ENCODE data around the gene VPS11. TPM values are rescaled to one million over a fixed set of nuclear protein-coding genes. Genes with fewer than 3 reads are reported as not detected.
"Not testable (repeated sequence)": the region's sequence is repeated elsewhere in the genome, so short reads cannot be mapped to it uniquely, and the experiment has no call there.

Gene VPS11
- polyA plus RNA-seq, 3 donors, result 28.6 to 56.6 (median 43.3) TPM

- Histone ChIP-seq H3K36me3 (replicated peaks in 1 of 2; ENCODE audit: control insufficient read depth in 1 of 2, insufficient read depth in 2 of 2, low read length in 2 of 2) (peaks cover under 1 to 11% of the 10 kb centered on the region in 2 donors), H4K20me1 (ENCODE audit: insufficient read depth, low read length) (no peaks in the 10 kb centered on the region), H3K9ac (ENCODE audit: insufficient read depth, low read length, poor library complexity, severe bottlenecking) (peak within 1 kb of the TSS; percentile 59), H3K9me3 (replicated peaks in 1 of 2; ENCODE audit: control insufficient read depth in 1 of 2, insufficient read depth in 1 of 2, low read length in 2 of 2) (no peaks in the 10 kb centered on the region), H3K27me3 (ENCODE audit: control insufficient read depth in 2 of 2, insufficient read depth in 2 of 2, low read length in 2 of 2) (no peaks in the 10 kb centered on the region), H3K27ac (ENCODE audit: low read depth in 1 of 2, low read length in 2 of 2) (peak within 1 kb of the TSS in 1 of 2 donors; percentile 65), H3K79me2 (ENCODE audit: insufficient read depth, low read length) (peaks cover 3% of the 10 kb centered on the region), H3K4me1 (ENCODE audit: control insufficient read depth in 1 of 2, insufficient read depth in 2 of 2, low read length in 2 of 2) (peaks cover 8 to 15% of the 10 kb centered on the region in 2 donors), H3K4me2 (replicated peaks; ENCODE audit: extremely low read depth, low read length, poor library complexity, severe bottlenecking) (peak within 1 kb of the TSS; percentile 99), H3K4me3 (replicated peaks in 1 of 3; ENCODE audit: low read depth in 2 of 3, low read length in 3 of 3) (peak within 1 kb of the TSS; percentile 76 to 97 (median 84)), H2AFZ (ENCODE audit: insufficient read depth, low read depth, low read length, poor library complexity, severe bottlenecking) (peak within 1 kb of the TSS; percentile 100)
- WGBS (ENCODE audit: insufficient coverage), result under 1% methylated on average over 67 of the region's 67 CpGs
- peaks cover 16% of the 10 kb centered on the region for H3K4me1 Mint-ChIP-seq
- no peaks in the 10 kb centered on the region for H3K27me3 Mint-ChIP-seq (ENCODE audit: low read depth in 3 of 3)
- peak within 1 kb of the TSS; percentile 81 to 85 for H3K4me3 Mint-ChIP-seq
- peak; percentile 97 to 98 (median 97) for DNase-seq
- H3K27ac Mint-ChIP-seq, result peak within 1 kb of the TSS in 4 of 7 donors; percentile 15 to 75 (median 44)
- TF ChIP-seq CTCF (IDR thresholded peaks at IDR 0.05), result peak; percentile 88
- intact Hi-C loops (cut with micrococcal nuclease), result loop anchor here (1.0 to 5.0 kb wide), 3 partner anchors 10 to 33 kb away; partner anchors contain the start of genes CENATAC (in 1 of the 2) and HYOU1 (in 1 of the 2)
- peaks cover 11% of the 10 kb centered on the region in 2 donors for H3K36me3 Mint-ChIP-seq
- H3K9me3 Mint-ChIP-seq, result no peaks in the 10 kb centered on the region
Measured at GRCh38 chr11:119030329-119031047, 37.1 kb upstream of the VPS11 start, which contains the start of gene SLC37A4. Gene SLC37A4, minus strand, starts transcription at chr11:119030877.

GRCh38 chr11:119031912-119032280, 35.7 kb upstream of the VPS11 start:
- Mint-ChIP-seq H3K36me3 (peaks cover 5 to 8% of the 10 kb centered on the region in 2 donors), H3K9me3 (no peaks in the 10 kb centered on the region), H3K4me3 (no peak overlapping the region), H3K4me1 (peaks cover 16% of the 10 kb centered on the region), H3K27me3 (ENCODE audit: low read depth in 3 of 3) (peaks cover 0 to 2% (median 0%) of the 10 kb centered on the region in 3 donors), H3K27ac (no peak overlapping the region)
- H3K4me3 ChIP-seq (replicated peaks in 1 of 3; ENCODE audit: low read depth in 2 of 3, low read length in 3 of 3), result no peak overlapping the region
- H3K9ac ChIP-seq (ENCODE audit: insufficient read depth, low read length, poor library complexity, severe bottlenecking), result no peak overlapping the region
- no peaks in the 10 kb centered on the region for H4K20me1 ChIP-seq (ENCODE audit: insufficient read depth, low read length)
- H3K27me3 ChIP-seq (ENCODE audit: control insufficient read depth in 2 of 2, insufficient read depth in 2 of 2, low read length in 2 of 2), result no peaks in the 10 kb centered on the region
- intact Hi-C loops (cut with micrococcal nuclease), result loop anchor here (2.0 to 5.0 kb wide), 2 partner anchors 25 to 35 kb away; partner anchors contain the start of genes CENATAC (in 1 of the 2) and HYOU1 (in 1 of the 2)
- H3K27ac ChIP-seq (ENCODE audit: low read depth in 1 of 2, low read length in 2 of 2), result no peak overlapping the region
- H3K79me2 ChIP-seq (ENCODE audit: insufficient read depth, low read length), result peaks cover 3% of the 10 kb centered on the region
- no peak for TF ChIP-seq CTCF (IDR thresholded peaks at IDR 0.05)
- peak overlapping the region; percentile 51 for H2AFZ ChIP-seq (ENCODE audit: insufficient read depth, low read depth, low read length, poor library complexity, severe bottlenecking)
- WGBS (ENCODE audit: insufficient coverage), result 100% methylated on average over 3 of the region's 9 CpGs
- peaks cover 8 to 15% of the 10 kb centered on the region in 2 donors for H3K4me1 ChIP-seq (ENCODE audit: control insufficient read depth in 1 of 2, insufficient read depth in 2 of 2, low read length in 2 of 2)
- no peak for DNase-seq
- H3K4me2 ChIP-seq (replicated peaks; ENCODE audit: extremely low read depth, low read length, poor library complexity, severe bottlenecking), result no peak overlapping the region
- no peaks in the 10 kb centered on the region for H3K36me3 ChIP-seq (replicated peaks in 1 of 2; ENCODE audit: control insufficient read depth in 1 of 2, insufficient read depth in 2 of 2, low read length in 2 of 2)
- H3K9me3 ChIP-seq (replicated peaks in 1 of 2; ENCODE audit: control insufficient read depth in 1 of 2, insufficient read depth in 1 of 2, low read length in 2 of 2), result no peaks in the 10 kb centered on the region

- not testable (repeated sequence) for H3K27me3 ChIP-seq (ENCODE audit: control insufficient read depth in 2 of 2, insufficient read depth in 2 of 2, low read length in 2 of 2); H2AFZ ChIP-seq (ENCODE audit: insufficient read depth, low read depth, low read length, poor library complexity, severe bottlenecking); H3K27me3 Mint-ChIP-seq (ENCODE audit: low read depth in 3 of 3); H3K36me3 Mint-ChIP-seq; H3K79me2 ChIP-seq (ENCODE audit: insufficient read depth, low read length); H3K27ac ChIP-seq (ENCODE audit: low read depth in 1 of 2, low read length in 2 of 2); H3K4me3 Mint-ChIP-seq; H4K20me1 ChIP-seq (ENCODE audit: insufficient read depth, low read length); H3K4me3 ChIP-seq (replicated peaks in 1 of 3; ENCODE audit: low read depth in 2 of 3, low read length in 3 of 3); H3K9ac ChIP-seq (ENCODE audit: insufficient read depth, low read length, poor library complexity, severe bottlenecking); DNase-seq; H3K9me3 ChIP-seq (replicated peaks in 1 of 2; ENCODE audit: control insufficient read depth in 1 of 2, insufficient read depth in 1 of 2, low read length in 2 of 2); H3K27ac Mint-ChIP-seq; H3K4me2 ChIP-seq (replicated peaks; ENCODE audit: extremely low read depth, low read length, poor library complexity, severe bottlenecking); H3K36me3 ChIP-seq (replicated peaks in 1 of 2; ENCODE audit: control insufficient read depth in 1 of 2, insufficient read depth in 2 of 2, low read length in 2 of 2); H3K9me3 Mint-ChIP-seq
- peaks cover 8 to 15% of the 10 kb centered on the region in 2 donors for H3K4me1 ChIP-seq (ENCODE audit: control insufficient read depth in 1 of 2, insufficient read depth in 2 of 2, low read length in 2 of 2)
- intact Hi-C loops (cut with micrococcal nuclease), result loop anchor here in 1 of 2 donors (5.0 kb wide), 1 partner anchor 36 kb away; the partner anchor contains the start of gene CENATAC
- no CpG with 5 or more reads among the region's 10 CpGs for WGBS (ENCODE audit: insufficient coverage)
- H3K4me1 Mint-ChIP-seq, result peaks cover 16% of the 10 kb centered on the region
Measured at GRCh38 chr11:119033421-119033820, 34.2 kb upstream of the VPS11 start.

Data from CD14-positive monocyte (primary cell).